T-helper 1 cell treated with Interleukin-12 subunit alpha and Interleukin-12 subunit beta and Interleukin-4 antibody, amounts not matched to agents 30 ng/mL and 1 ng/mL, for 36 hours (primary cell): ENCODE measurements around the gene EFL1. TPM values are rescaled to one million over a fixed set of nuclear protein-coding genes. Genes with fewer than 3 reads are reported as not detected.
"Not testable (repeated sequence)": the region's sequence is repeated elsewhere in the genome, so short reads cannot be mapped to it uniquely, and the experiment has no call there.

Source experiments
- intact Hi-C: fragments of 100-400 bp; cut with micrococcal nuclease; formaldehyde crosslinking; loops from one replicate; pipeline ENCODE4 v1.15.1; 2024
- total RNA-seq: library from RNA; stranded (reverse); gene quantifications from 2 replicates; pipeline ENCODE4 v1.2.3, GENCODE V29; 2022

The EFL1 gene
- total RNA-seq: 23.0 and 25.9 TPM in 2 replicates

GRCh38 chr15:82262422-82263026 is at the start of gene EFL1, which contains the start of gene SAXO2:
EFL1 (minus strand) TSS chr15:82262734; CDS start chr15:82261778, 956 bp downstream.
SAXO2 (plus strand) TSS chr15:82262818; CDS start chr15:82262880, 62 bp downstream.
- intact Hi-C loops: loop anchor here (1.0 to 10.0 kb wide), 9 partner anchors 24 to 1274 kb away; partner anchors contain the start of genes MESD, MEX3B, RAMAC and RPS17

DNA sequence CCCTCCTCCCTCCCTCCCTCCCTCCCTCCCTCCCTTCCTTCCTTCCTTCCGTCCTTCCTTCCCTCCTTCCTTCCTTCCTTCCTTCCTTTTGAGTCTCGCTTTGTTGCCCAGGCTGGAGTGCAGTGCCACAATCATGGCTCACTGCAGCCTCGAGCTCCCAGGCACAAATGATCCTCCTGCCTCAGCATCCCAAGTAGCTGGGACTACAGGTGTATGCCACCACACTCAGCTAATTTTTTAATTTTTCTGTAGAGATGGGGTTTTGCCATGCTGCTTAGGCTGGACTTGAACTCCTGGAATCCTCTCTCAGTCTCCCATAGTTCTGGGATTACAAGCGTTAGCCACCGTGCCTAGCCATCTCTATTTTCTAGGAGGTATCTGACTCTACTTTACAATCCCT is 48.8 kb upstream of the EFL1 start:
- intact Hi-C loops: not testable (repeated sequence)

GRCh38 chr15:82309802-82310201 is 47.3 kb upstream of the EFL1 start:
- intact Hi-C loops: no loop called here

- intact Hi-C loops: no loop called here
Observed at GRCh38 chr15:82307714-82308081, 45.2 kb upstream of the EFL1 start.

- intact Hi-C loops: no loop called here
Observed at GRCh38 chr15:82306791-82307713, 44.5 kb upstream of the EFL1 start.

GRCh38 chr15:82305621-82306048 is 43.1 kb upstream of the EFL1 start:
- intact Hi-C loops: no loop called here

DNA sequence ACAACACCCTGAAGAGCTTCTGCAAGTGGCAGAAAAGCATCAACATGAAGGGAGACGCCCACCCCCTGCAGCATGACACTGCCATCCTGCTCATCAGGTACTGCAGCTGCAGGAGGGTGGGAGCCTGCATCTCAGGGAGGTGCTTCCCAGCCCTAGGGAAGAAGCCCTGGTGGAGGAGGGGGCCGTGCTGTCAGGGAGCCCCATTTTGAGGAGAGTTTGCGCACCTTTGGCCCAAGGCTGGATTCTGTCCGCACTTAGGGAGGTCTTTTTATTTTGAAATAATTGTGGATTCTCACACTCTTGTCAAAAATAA is 42.2 kb upstream of the EFL1 start:
- intact Hi-C loops: no loop called here

- intact Hi-C loops: no loop called here
Observed at GRCh38 chr15:82303956-82304777, 41.6 kb upstream of the EFL1 start.

GRCh38 chr15:82301296-82302016 is 38.9 kb upstream of the EFL1 start:
- intact Hi-C loops: no loop called here

- intact Hi-C loops: no loop called here
Observed at GRCh38 chr15:82300883-82301282, 38.3 kb upstream of the EFL1 start.

GRCh38 chr15:82300326-82300725 is 37.8 kb upstream of the EFL1 start:
- intact Hi-C loops: not testable (repeated sequence)

DNA sequence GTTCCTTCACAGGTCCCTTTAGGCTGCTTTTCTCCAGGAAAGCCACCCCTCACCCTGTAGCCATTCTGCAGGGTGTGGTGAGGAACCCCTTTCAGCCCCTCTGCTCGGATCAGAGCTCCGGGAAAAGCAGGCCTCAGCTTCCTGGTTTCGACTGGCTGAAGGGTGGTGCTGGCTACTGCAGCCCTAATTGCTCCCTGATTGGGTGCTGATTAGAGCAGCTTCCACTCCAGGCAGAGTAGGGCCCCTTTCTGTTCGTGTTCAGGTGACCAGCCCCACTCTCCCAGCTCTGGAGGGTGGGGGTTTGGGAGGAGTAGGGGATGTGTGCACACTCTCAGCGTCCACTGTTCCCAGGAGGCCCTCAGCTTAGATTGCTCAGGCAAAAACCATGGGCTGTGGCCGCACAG is 37.0 kb upstream of the EFL1 start:
- intact Hi-C loops: not testable (repeated sequence)

GRCh38 chr15:82298520-82298919 is 36.0 kb upstream of the EFL1 start:
- intact Hi-C loops: no loop called here

GRCh38 chr15:82298032-82298431 is 35.5 kb upstream of the EFL1 start:
- intact Hi-C loops: no loop called here

DNA sequence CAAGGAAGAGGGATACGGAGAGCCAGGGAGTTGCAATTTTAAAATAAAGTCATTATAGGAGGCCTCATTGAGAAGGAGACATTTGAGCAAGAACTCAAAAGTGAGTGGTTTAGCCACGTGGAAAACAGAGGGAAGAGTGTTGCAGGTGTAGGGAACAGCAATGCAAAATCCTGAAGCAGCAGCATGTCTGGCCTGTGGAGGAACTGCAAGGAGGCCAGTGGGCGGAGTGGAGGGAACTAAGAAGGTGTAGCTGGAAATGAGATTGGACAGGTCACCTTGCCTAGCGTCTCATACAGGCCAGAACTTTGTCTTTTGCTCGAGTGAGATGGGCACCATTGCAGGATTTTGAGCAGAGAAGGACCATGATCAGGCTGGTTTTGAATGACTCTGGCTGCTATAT is 35.0 kb upstream of the EFL1 start:
- intact Hi-C loops: no loop called here

GRCh38 chr15:82294061-82294690 is 31.6 kb upstream of the EFL1 start:
- intact Hi-C loops: no loop called here

DNA sequence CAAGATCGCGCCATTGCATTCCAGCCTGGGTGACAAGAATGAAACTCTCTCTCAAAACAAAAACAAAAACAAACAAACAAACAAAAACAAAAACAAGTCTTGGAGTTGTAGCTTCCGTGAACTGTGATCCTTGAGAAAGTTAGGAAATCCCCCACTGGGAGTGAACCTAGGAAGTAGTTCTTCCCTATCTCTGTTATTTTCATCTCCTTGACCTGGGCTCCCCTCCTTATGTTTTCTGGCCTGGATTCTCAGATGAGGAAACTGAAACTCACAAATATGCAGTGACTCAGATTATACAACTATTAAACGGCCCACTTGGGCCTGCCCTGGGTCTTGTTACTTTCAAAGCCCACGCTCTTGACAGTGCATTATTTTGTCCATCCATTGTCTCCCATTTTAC is 29.7 kb upstream of the EFL1 start:
- intact Hi-C loops: no loop called here

- intact Hi-C loops: not testable (repeated sequence)
Observed at GRCh38 chr15:82288202-82288601, 25.7 kb upstream of the EFL1 start.

DNA sequence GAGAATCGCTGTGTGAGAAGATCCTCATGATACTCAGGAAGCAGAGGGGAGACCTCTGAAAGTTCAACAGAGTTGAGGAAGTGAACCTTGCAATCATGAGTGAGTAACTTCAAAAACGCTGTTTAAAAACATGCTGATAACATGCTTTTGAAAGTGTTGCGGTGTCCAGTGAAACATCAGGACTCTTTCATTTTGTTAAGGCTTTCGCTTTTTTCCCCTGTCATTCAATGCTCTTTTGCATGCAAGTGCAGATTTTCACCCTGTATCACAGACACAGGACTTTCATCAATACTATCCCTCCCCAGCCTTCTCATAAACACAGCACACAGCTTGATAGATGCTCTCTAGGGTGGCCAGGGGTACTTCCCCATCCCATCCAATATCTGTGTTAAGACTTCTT is 23.9 kb upstream of the EFL1 start:
- intact Hi-C loops: loop anchor here (2.0 kb wide), 1 partner anchor 24 kb away; the partner anchor contains the start of genes EFL1 and SAXO2

- intact Hi-C loops: not testable (repeated sequence)
Observed at GRCh38 chr15:82284381-82284780, 21.8 kb upstream of the EFL1 start.

DNA sequence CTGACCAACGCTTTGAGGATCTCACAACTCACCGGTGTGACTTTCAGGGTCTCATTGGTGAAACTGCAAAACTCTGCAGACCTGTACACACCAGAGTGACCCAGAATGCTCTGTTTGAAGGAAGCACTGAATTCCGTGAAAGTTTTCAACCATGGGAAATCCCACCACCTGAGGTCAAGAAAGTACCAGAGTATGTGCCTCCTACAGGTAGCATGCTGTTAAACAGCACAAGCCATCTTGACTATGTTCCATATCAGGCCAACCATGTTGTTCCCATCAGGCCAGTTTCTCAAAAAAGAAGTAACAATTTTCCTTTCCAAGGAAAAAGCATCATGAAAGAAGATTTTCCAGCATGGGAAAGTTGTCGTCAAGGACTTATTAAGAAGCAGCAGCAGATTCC is 19.9 kb upstream of the EFL1 start:
- intact Hi-C loops: not testable (repeated sequence)
